ENCODE results near the gene MYPOP. TPM values are rescaled to one million over a fixed set of nuclear protein-coding genes. Genes with fewer than 3 reads are reported as not detected.
A peak's percentile ranks its signal among the peaks of the same experiment; 100 is the strongest.

The MYPOP gene
- total and polyA plus RNA-seq, 2 donors (not counting 3 experiments of a cell fraction or from before 2014, with no cell fraction given) = 3.9 to 9.0 TPM

DNA sequence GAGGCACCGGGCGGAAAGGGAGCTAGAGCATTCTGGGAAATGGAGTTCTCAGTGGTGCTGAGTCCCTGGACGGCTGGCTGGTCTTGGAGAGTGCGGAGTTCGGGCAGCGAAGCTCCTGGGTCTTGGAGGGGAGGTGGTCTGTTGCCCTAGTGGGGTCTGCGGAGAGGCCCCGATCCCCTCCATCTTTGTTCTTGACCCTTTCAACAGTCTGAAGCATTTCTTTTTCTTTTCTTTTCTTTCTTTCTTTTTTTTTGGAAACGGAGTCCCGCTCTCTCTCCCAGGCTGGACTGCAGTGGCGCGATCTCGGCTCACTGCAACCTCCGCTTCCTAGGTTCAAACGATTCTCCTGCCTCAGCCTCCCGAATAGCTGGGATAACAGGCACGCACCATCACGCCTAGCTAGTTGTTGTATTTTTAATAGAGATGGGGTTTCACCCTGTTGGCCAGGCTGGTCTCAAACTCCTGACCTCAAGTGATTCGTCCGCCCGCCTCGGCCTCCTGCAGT is 39.0 kb downstream of the MYPOP start:
- CTCF ChIA-PET = interaction anchor here (0.8 to 2.6 kb wide), 15 partner anchors 13 to 215 kb away, joined by 3 to 24 read pairs (median 4); partner anchors contain the start of genes IRF2BP1 and SIX5
- H3K4me3 ChIP-seq (replicated peaks in 1 of 3; ENCODE audit: insufficient read depth in 1 of 3, low read depth in 1 of 3, low read length in 3 of 3) = peak overlapping the region in 2 of 3 experiments; percentile 16 to 31
- POLR2A ChIA-PET = interaction anchor here (0.7 to 0.9 kb wide), 2 partner anchors 93 to 94 kb away, joined by 3 to 7 read pairs; partner anchors contain the start of gene SIX5
- H3K27ac ChIP-seq (ENCODE audit: insufficient read depth, low read depth, low read length) = no peak overlapping the region
- H3K9me1 ChIP-seq (replicated peaks; ENCODE audit: control insufficient read depth, extremely low read depth, insufficient read depth, low read length) = no peaks in the 10 kb centered on the region
- no peak overlapping the region for H3K9ac ChIP-seq (replicated peaks; ENCODE audit: extremely low read depth, insufficient read depth, low read length)
- no peaks in the 10 kb centered on the region for H3K9me3 ChIP-seq (replicated peaks; ENCODE audit: control insufficient read depth, insufficient read depth, low read length)
- dilution Hi-C loops (cut with MboI; ENCODE audit: extremely low pct_ligation_motif_present, low sequenced_read_pairs) = no loop called here
- intact Hi-C loops (cut with micrococcal nuclease) = loop anchor here (1.0 kb wide), 2 partner anchors 20 to 46 kb away; no protein-coding TSS in a partner anchor
- peaks cover 29% of the 10 kb centered on the region for H3K79me2 ChIP-seq (ENCODE audit: control insufficient read depth, insufficient read depth, low read length)
- no TSS peak for BruUV-seq (replicated peaks)
- H3K4me2 ChIP-seq (ENCODE audit: insufficient read depth, low read length) = peak overlapping the region; percentile 64
- H2AFZ ChIP-seq (ENCODE audit: low read depth, low read length) = peak overlapping the region; percentile 62
- peaks cover 2 to 4% of the 10 kb centered on the region in 2 experiments for H3K36me3 ChIP-seq (ENCODE audit: control insufficient read depth in 2 of 2, extremely low read depth in 1 of 2, insufficient read depth in 2 of 2, low read length in 2 of 2)
- DNase-seq (ENCODE audit: low read depth, low spot score) (no peak), FAIRE-seq (no peak)
- no peaks in the 10 kb centered on the region for H4K20me1 ChIP-seq (replicated peaks; ENCODE audit: control insufficient read depth, extremely low read depth, insufficient read depth, low read length)
- no peak for TF ChIP-seq JUN (IDR thresholded peaks at IDR 0.05; ENCODE audit: borderline replicate concordance, insufficient read depth, insufficient read length, low read depth)
- TF ChIP-seq, protein P1, sequence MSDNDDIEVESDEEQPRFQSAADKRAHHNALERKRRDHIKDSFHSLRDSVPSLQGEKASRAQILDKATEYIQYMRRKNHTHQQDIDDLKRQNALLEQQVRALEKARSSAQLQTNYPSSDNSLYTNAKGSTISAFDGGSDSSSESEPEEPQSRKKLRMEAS (IDR thresholded peaks at IDR 0.05; ENCODE audit: insufficient read depth, insufficient read length) = no peak
- TF ChIP-seq POLR2AphosphoS5 (IDR thresholded peaks at IDR 0.05; ENCODE audit: insufficient read depth, low read depth, low read length) = no peak
- no peak for TF ChIP-seq GATA2 (IDR thresholded peaks at IDR 0.05; ENCODE audit: insufficient read depth, insufficient read length, low read depth, low read length)
- no peak for TF ChIP-seq EZH2 (IDR thresholded peaks at IDR 0.05; ENCODE audit: borderline replicate concordance, low read depth, low read length, severe bottlenecking)
- peaks cover 4% of the 10 kb centered on the region for H3K4me1 ChIP-seq (ENCODE audit: control insufficient read depth, extremely low read depth, insufficient read depth, low read length)
- peaks cover 22 to 23% of the 10 kb centered on the region in 2 experiments for H3K27me3 ChIP-seq (ENCODE audit: control insufficient read depth in 2 of 2, insufficient read depth in 2 of 2, low read length in 2 of 2)

Measured in endothelial cell of umbilical vein (primary cell).